ENCODE data around the gene PDE1C.

- TF ChIP-seq, protein P1, sequence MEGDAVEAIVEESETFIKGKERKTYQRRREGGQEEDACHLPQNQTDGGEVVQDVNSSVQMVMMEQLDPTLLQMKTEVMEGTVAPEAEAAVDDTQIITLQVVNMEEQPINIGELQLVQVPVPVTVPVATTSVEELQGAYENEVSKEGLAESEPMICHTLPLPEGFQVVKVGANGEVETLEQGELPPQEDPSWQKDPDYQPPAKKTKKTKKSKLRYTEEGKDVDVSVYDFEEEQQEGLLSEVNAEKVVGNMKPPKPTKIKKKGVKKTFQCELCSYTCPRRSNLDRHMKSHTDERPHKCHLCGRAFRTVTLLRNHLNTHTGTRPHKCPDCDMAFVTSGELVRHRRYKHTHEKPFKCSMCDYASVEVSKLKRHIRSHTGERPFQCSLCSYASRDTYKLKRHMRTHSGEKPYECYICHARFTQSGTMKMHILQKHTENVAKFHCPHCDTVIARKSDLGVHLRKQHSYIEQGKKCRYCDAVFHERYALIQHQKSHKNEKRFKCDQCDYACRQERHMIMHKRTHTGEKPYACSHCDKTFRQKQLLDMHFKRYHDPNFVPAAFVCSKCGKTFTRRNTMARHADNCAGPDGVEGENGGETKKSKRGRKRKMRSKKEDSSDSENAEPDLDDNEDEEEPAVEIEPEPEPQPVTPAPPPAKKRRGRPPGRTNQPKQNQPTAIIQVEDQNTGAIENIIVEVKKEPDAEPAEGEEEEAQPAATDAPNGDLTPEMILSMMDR (conservative IDR thresholded peaks at IDR 0.05; ENCODE audit: low read length) = no peak
- no peak for TF ChIP-seq EZH2phosphoT487 (IDR thresholded peaks at IDR 0.05; ENCODE audit: borderline replicate concordance)
Measured at GRCh38 chr7:31991406-31991805, 78.8 kb downstream of the PDE1C start.
